Suprapubic skin (tissue), 4 donors: ENCODE data around the gene G6PC1. TPM values are rescaled to one million over a fixed set of nuclear protein-coding genes. Genes with fewer than 3 reads are reported as not detected.
"Not testable (repeated sequence)": the region's sequence is repeated elsewhere in the genome, so short reads cannot be mapped to it uniquely, and the experiment has no call there.

ENCODE experiments used
- DNase-seq, 2 donors: peaks; one replicate each; pipeline ENCODE4 v3.0.0-alpha.2; 2019; ENCODE audit warnings: low spot score in 2 of 2
- H3K27ac ChIP-seq: fragments of 200-600 bp; sonication (generic); one replicate; pipeline ENCODE4 v1.5.1; 2019
- H3K27me3 ChIP-seq: fragments of 200-600 bp; sonication (generic); one replicate; pipeline ENCODE4 v1.5.1; 2019
- H3K36me3 ChIP-seq: fragments of 200-600 bp; sonication (generic); one replicate; pipeline ENCODE4 v1.5.1; 2019
- H3K4me1 ChIP-seq: fragments of 200-600 bp; sonication (generic); one replicate; pipeline ENCODE4 v1.5.1; 2019
- H3K4me3 ChIP-seq: fragments of 200-600 bp; sonication (generic); one replicate; pipeline ENCODE4 v1.5.1; 2019; ENCODE audit warnings: mild to moderate bottlenecking
- H3K9me3 ChIP-seq: fragments of 200-600 bp; sonication (generic); one replicate; pipeline ENCODE4 v1.5.1; 2019
- CTCF ChIP-seq, 2 donors: fragments of 200-600 bp in 1 of 2; fragments of 450-650 bp in 1 of 2; sonication (generic) in 1 of 2; IDR thresholded peaks; one replicate each; pipeline ENCODE4 v1.5.1; 2016 to 2019; ENCODE audit warnings: antibody characterized with exemption in 2 of 2, mild to moderate bottlenecking in 1 of 2, moderate library complexity in 1 of 2
- EP300 ChIP-seq: sonication (generic); formaldehyde crosslinking; IDR thresholded peaks from one replicate; pipeline ENCODE4 v1.6.1; 2017; ENCODE audit warnings: antibody characterized with exemption
- POLR2A ChIP-seq, 2 donors: fragments of 450-650 bp; IDR thresholded peaks; one replicate each; pipeline ENCODE4 v1.6.1; 2017; ENCODE audit warnings: antibody characterized with exemption in 2 of 2, mild to moderate bottlenecking in 2 of 2, moderate library complexity in 2 of 2
- POLR2AphosphoS5 ChIP-seq, 3 donors: sonication (generic); formaldehyde crosslinking; IDR thresholded peaks; one replicate each; pipeline ENCODE4 v1.6.1; 2017; ENCODE audit warnings: antibody characterized with exemption in 3 of 3
- WGBS: methylation state at CpG from one replicate; pipeline ENCODE4 v1.1.5; 2018; 5-methylcytosine and 5-hydroxymethylcytosine counted together
- total RNA-seq, 4 donors: library from RNA; depleted of rRNA; stranded (reverse); fragments of >200 nt; gene quantifications; one replicate each; pipeline ENCODE4 v1.1.0, GENCODE V29; 2016

G6PC1 gene
- total RNA-seq, 4 donors from 2014 or later, result not detected

GRCh38 chr17:42865638-42866094 is 34.9 kb upstream of the G6PC1 start:
- H3K4me3 ChIP-seq, result no peak overlapping the region
- H3K9me3 ChIP-seq, result no peaks in the 10 kb centered on the region
- H3K27ac ChIP-seq, result no peak overlapping the region

GRCh38 chr17:42866216-42866615 is 34.4 kb upstream of the G6PC1 start:
- Histone ChIP-seq H3K27me3 (no peaks in the 10 kb centered on the region), H3K9me3 (no peaks in the 10 kb centered on the region), H3K4me3 (no peak overlapping the region), H3K27ac (no peak overlapping the region), H3K4me1 (no peaks in the 10 kb centered on the region), H3K36me3 (no peaks in the 10 kb centered on the region)
- WGBS, result 96% methylated on average over 4 of the region's 4 CpGs
- TF ChIP-seq POLR2A (IDR thresholded peaks at IDR 0.05) (no peak), CTCF (IDR thresholded peaks at IDR 0.05) (no peak), EP300 (no peak), POLR2AphosphoS5 (IDR thresholded peaks at IDR 0.05) (no peak)
- DNase-seq, result no peak

More at GRCh38 chr17:42865638-42866094, 34.9 kb upstream of the G6PC1 start:
- Histone ChIP-seq H3K27me3 (no peaks in the 10 kb centered on the region), H3K36me3 (no peaks in the 10 kb centered on the region), H3K4me1 (no peaks in the 10 kb centered on the region)
- TF ChIP-seq CTCF (IDR thresholded peaks at IDR 0.05), result no peak
- WGBS, result 81% methylated on average over 7 of the region's 7 CpGs
- DNase-seq, result no peak

- Histone ChIP-seq H3K36me3 (no peaks in the 10 kb centered on the region), H3K9me3 (no peaks in the 10 kb centered on the region), H3K27ac (no peak overlapping the region), H3K4me1 (no peaks in the 10 kb centered on the region), H3K27me3 (no peaks in the 10 kb centered on the region), H3K4me3 (no peak overlapping the region)
- no peak for DNase-seq
- TF ChIP-seq CTCF (IDR thresholded peaks at IDR 0.05) (no peak), EP300 (no peak), POLR2A (IDR thresholded peaks at IDR 0.05) (no peak), POLR2AphosphoS5 (IDR thresholded peaks at IDR 0.05) (no peak)
- 52% methylated on average over 8 of the region's 12 CpGs for WGBS
Measured at GRCh38 chr17:42866631-42867575, 33.7 kb upstream of the G6PC1 start.

- H3K4me1 ChIP-seq, H3K9me3 ChIP-seq, H3K4me3 ChIP-seq, H3K36me3 ChIP-seq, DNase-seq, H3K27me3 ChIP-seq, H3K27ac ChIP-seq: not testable (repeated sequence)
- 90% methylated on average over 8 of the region's 21 CpGs for WGBS
Measured at GRCh38 chr17:42867694-42868261, 32.8 kb upstream of the G6PC1 start.

GRCh38 chr17:42868338-42868737 is 32.3 kb upstream of the G6PC1 start:
- no peak for DNase-seq
- H3K9me3 ChIP-seq, result no peaks in the 10 kb centered on the region
- H3K27ac ChIP-seq, result no peak overlapping the region
- no peaks in the 10 kb centered on the region for H3K4me1 ChIP-seq
- no peak overlapping the region for H3K4me3 ChIP-seq
- H3K27me3 ChIP-seq, result no peaks in the 10 kb centered on the region
- TF ChIP-seq POLR2A (IDR thresholded peaks at IDR 0.05) (no peak), EP300 (no peak), CTCF (IDR thresholded peaks at IDR 0.05) (no peak), POLR2AphosphoS5 (IDR thresholded peaks at IDR 0.05) (no peak)
- no peaks in the 10 kb centered on the region for H3K36me3 ChIP-seq
- 95% methylated on average over 11 of the region's 12 CpGs for WGBS
